Small intestine (tissue), 7 donors: ENCODE measurements around the gene RBBP8. TPM values are rescaled to one million over a fixed set of nuclear protein-coding genes. Genes with fewer than 3 reads are reported as not detected.

Experiments used
- DNase-seq, 2 donors: peaks; one replicate each; pipeline versions ENCODE4 v3.0.0 to v3.0.0-alpha.2; 2013
- FAIRE-seq: peaks from 2 replicates; lab custom pipeline; 2012; peaks lifted over from hg19 to GRCh38; lab: Jason Lieb, UNC
- H3K27ac ChIP-seq, 3 donors: one replicate each; pipeline ENCODE4 v1.5.1; 2013; ENCODE audit warnings: low read length in 2 of 3, mild to moderate bottlenecking in 2 of 3, control low read depth in 1 of 3, inconsistent platforms in 1 of 3, low read depth in 1 of 3, moderate library complexity in 1 of 3
- H3K27me3 ChIP-seq, 3 donors: one replicate each; pipeline ENCODE4 v1.6.1; 2013; ENCODE audit warnings: low read length in 3 of 3, inconsistent platforms in 1 of 3; ENCODE audit not compliant: control insufficient read depth in 3 of 3, insufficient read depth in 3 of 3
- H3K36me3 ChIP-seq, 3 donors: one replicate each; pipeline ENCODE4 v1.6.1; 2013; ENCODE audit warnings: low read length in 3 of 3, inconsistent platforms in 1 of 3, low read depth in 1 of 3, mild to moderate bottlenecking in 1 of 3, moderate library complexity in 1 of 3; ENCODE audit not compliant: control insufficient read depth in 3 of 3, insufficient read depth in 2 of 3
- H3K4me1 ChIP-seq, 3 donors: one replicate each; pipeline ENCODE4 v1.6.1; 2013; ENCODE audit warnings: low read length in 2 of 3, inconsistent platforms in 1 of 3, low read depth in 1 of 3, mild to moderate bottlenecking in 1 of 3, moderate library complexity in 1 of 3; ENCODE audit not compliant: control insufficient read depth in 3 of 3, insufficient read depth in 2 of 3
- H3K4me3 ChIP-seq, 3 donors: one replicate each; pipeline ENCODE4 v1.5.1; 2013; ENCODE audit warnings: low read length in 3 of 3, control low read depth in 1 of 3, inconsistent platforms in 1 of 3, low read depth in 1 of 3, mild to moderate bottlenecking in 1 of 3, moderate library complexity in 1 of 3
- H3K9me3 ChIP-seq, 2 donors: one replicate each; pipeline ENCODE4 v1.6.1; 2013; ENCODE audit warnings: low read depth in 1 of 2, low read length in 1 of 2; ENCODE audit not compliant: control insufficient read depth in 2 of 2, insufficient read depth in 1 of 2
- WGBS, 3 donors: extraction: QIAGEN DNeasy Blood & Tissue Kit; methylation state at CpG; one replicate each; pipeline ENCODE4 v1.1.7; 2013; 5-methylcytosine and 5-hydroxymethylcytosine counted together
- polyA plus RNA-seq, 4 donors: library from polyadenylated mRNA; stranded (reverse) in 3 of 4; unstranded in 1 of 4; fragments of 200-250 nt in 3 of 4; fragments of 120-200 nt in 1 of 4; gene quantifications; one replicate each; pipeline versions ENCODE4 v1.2.1 to v1.2.3, GENCODE V29; 2013
- donor health status: healthy with polysubstance abuse.
- donor health status: control.
- donor health status: control.
- donor health status: Bipolar disorder and iron deficiency.
- donor health status: healthy.

RBBP8 gene
- polyA plus RNA-seq, 4 donors, result 14.0 to 38.4 (median 32.9) TPM

DNA sequence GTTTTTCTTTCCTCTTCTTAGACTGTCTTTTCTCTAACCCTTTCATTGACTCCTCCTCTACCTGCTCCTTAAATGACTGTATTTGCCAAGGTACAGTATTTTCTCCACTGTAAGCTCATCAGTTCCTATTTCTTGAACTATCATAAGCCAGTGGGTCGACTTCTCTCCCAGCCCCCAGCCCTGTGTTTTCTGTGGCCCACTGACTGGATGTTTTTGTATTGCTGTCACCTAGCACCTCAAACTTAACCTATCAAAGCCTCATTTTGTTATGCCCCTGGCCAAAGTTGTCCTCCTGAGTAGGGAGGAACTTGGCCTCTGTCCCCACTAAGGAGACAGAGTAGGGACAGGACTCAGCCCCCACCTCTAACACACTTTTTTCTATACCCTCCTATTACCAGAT lies 136.8 kb downstream of the RBBP8 start:
- H3K4me1 ChIP-seq, result no peaks in the 10 kb centered on the region
- H3K27me3 ChIP-seq, result no peaks in the 10 kb centered on the region
- H3K9me3 ChIP-seq, result no peaks in the 10 kb centered on the region
- H3K4me3 ChIP-seq, result no peak overlapping the region
- WGBS, 3 donors, result 86 to 92% (median 88%) methylated on average over 1 of the region's 1 CpG
- no peak for DNase-seq
- no peaks in the 10 kb centered on the region for H3K36me3 ChIP-seq
- FAIRE-seq, result no peak
- H3K27ac ChIP-seq, result no peak overlapping the region

DNA sequence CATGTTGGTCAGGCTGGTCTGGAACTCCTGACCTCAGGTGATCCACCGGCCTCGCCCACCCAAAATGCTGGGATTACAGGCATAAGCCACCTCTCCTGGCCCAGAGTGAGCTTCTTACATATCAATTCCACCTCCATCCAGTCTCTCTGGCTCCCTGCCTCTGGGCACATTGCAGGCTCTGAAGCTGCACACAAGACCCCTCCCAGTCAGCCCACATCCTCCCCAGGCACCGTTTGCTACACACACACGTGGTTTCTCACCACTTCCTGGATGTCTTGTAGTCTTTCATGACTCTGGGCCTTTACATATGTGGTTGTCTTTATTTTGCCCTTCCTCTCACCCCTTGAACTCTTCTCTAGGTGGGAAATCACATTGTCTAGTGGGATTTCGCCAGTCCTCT lies 138.2 kb downstream of the RBBP8 start:
- H3K27ac ChIP-seq, result peak overlapping the region in 1 of 3 donors; percentile 62

DNA sequence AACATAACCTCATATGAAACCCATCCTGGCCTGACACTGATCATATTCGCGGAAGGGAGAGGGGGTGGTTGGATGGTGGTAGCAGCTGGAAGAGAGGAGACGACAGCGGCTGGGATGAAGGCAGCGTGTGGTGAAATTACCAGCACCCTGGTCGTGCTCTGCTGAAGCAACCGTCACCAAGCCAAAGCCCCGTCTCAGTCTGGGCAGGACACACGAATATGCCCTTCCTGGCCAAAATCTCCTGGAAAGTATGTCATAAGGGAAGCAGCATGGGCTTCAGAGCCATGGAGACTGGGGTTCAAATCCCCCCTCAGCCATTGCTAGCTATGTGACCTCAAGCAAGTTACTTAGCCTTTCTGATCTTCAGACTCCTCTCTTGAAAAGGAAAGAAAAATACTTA lies 139.0 kb downstream of the RBBP8 start:
- Histone ChIP-seq H3K27ac (peak overlapping the region in 1 of 3 donors; percentile 34), H3K4me1 (no peaks in the 10 kb centered on the region), H3K4me3 (no peak overlapping the region), H3K36me3 (no peaks in the 10 kb centered on the region), H3K27me3 (no peaks in the 10 kb centered on the region), H3K9me3 (no peaks in the 10 kb centered on the region)
- 93 to 100% (median 96%) methylated on average over 9 of the region's 9 CpGs for whole genome bisulfite sequencing, 3 donors
- DNase-seq, result no peak
- FAIRE-seq, result no peak

More for the DNA sequence above, 138.2 kb downstream of the RBBP8 start:
- Histone ChIP-seq H3K9me3 (no peaks in the 10 kb centered on the region), H3K27me3 (no peaks in the 10 kb centered on the region), H3K4me3 (no peak overlapping the region), H3K36me3 (no peaks in the 10 kb centered on the region), H3K4me1 (no peaks in the 10 kb centered on the region)
- FAIRE-seq (no peak), DNase-seq (peak; percentile 16 to 79)
- 55 to 76% (median 58%) methylated on average over 5 of the region's 5 CpGs for WGBS, 3 donors

- Histone ChIP-seq H3K9me3 (no peaks in the 10 kb centered on the region), H3K4me1 (no peaks in the 10 kb centered on the region), H3K36me3 (no peaks in the 10 kb centered on the region), H3K27ac (no peak overlapping the region), H3K27me3 (no peaks in the 10 kb centered on the region), H3K4me3 (no peak overlapping the region)
- WGBS, 3 donors, result 69 to 72% (median 70%) methylated on average over 8 of the region's 8 CpGs
- no peak for DNase-seq
- no peak for FAIRE-seq
These were observed 141.0 kb downstream of the RBBP8 start for GRCh38 chr18:23073996-23074606.

Other genes with a start within 250 kb of the RBBP8 start
- gene CABLES1, start 202.2 kb downstream of the RBBP8 start, polyA plus RNA-seq, result 10 to 100 TPM in 1 of 4 donors, 1 to 10 TPM in 3; 6.9 to 11.7 (median 8.5) TPM